Stimulated activated CD4-positive, alpha-beta T cell treated with anti-CD3 and anti-CD28 coated beads, Interleukin-2, amount 100 ng/mL, for 4 hours (primary cell): ENCODE results near the gene PLXNA1.

ENCODE experiments used
- DNase-seq: peaks from one replicate; pipeline ENCODE4 v3.0.0-alpha.2; 2020; ENCODE audit warnings: low read depth

PLXNA1 gene

GRCh38 chr3:126982471-126983175 is at the start of gene PLXNA1:
Gene PLXNA1, plus strand, starts transcription at chr3:126983115. Its CDS starts 5,479 bp downstream, at chr3:126988594.
- DNase-seq = peak; percentile 81

GRCh38 chr3:126934031-126934531 is 48.8 kb upstream of the PLXNA1 start:
- no peak for DNase-seq

GRCh38 chr3:126934991-126935390 is 47.9 kb upstream of the PLXNA1 start:
- DNase-seq = no peak

DNA sequence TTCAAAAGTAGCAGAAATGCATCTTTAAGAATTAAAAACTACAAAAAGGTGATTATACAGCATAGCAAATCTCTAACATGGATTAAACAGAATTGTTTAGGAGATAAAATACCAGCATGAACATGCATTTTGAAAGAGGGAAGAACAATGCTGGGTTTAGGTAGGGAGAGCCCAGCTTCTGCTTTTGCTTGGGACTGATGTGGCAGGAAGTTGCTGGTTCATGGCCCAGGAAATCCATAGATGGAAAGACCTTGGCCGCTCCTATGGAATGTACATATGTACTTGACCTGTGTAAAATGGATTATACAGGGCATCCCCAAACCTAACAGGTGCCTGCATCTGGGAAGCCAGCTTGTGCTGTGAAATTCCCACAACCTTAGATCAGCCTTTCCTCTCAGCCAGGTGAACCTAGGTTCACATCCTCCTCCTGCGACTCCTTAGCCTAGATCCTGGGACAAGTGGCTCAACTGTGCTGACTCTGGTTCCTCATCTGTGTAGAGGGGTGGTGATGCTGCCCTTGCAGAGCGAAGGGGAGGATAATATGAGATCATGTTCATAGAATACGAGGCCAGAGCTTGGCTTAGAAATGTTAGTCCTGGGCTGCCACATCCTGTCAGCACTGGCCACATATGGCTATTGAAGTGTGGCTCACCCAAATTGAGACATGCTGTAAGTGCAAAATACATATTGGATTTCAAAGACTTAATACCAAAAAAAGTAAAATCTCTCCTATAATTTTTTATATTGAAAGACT is 47.0 kb upstream of the PLXNA1 start:
- DNase-seq = no peak

GRCh38 chr3:126936853-126937425 is 46.0 kb upstream of the PLXNA1 start:
- no peak for DNase-seq

DNA sequence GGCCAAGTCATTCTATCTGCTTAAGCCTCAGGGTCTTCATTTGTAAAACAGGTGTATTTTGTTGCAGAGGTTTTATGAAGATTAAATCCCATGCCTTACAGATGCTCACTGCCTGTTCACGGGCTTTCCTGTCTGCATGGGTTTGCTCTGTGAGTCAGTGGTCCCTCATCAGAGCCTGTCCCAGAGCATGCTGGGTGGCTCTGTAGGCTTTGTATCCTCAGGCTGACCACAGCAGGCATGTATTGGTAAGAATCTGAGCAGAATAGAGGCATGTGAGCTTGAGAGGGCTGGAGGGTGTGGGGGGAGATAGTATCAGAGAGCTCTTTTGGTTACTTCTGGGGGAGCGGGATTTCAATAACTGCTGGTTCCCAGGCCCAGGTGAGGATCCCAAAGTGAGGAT is 45.4 kb upstream of the PLXNA1 start:
- no peak for DNase-seq

GRCh38 chr3:126937973-126938372 is 44.9 kb upstream of the PLXNA1 start:
- DNase-seq = no peak

- no peak for DNase-seq
These were observed 44.2 kb upstream of the PLXNA1 start for GRCh38 chr3:126938520-126939337.

DNA sequence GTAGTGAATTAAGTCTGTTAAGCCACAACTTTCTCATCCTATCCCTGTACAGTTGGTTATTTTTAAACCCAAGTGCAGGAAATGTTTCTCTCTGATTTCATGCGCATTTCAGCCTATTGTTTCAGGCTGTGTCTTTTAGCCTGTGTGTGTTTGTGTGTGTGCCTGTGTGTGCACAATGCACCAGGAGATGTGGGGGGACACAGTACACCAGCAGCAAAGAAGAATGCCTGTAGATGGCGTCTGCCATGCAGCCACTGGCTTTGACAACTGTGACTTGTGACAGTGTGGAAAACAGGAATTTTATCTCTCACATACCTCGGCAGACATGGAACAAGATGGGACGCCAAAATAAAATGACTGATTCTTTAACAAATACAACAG is 43.6 kb upstream of the PLXNA1 start:
- no peak for DNase-seq

- no peak for DNase-seq
These were observed 43.2 kb upstream of the PLXNA1 start for GRCh38 chr3:126939733-126940132.

GRCh38 chr3:126941721-126942270 is 41.1 kb upstream of the PLXNA1 start:
- no peak for DNase-seq

- no peak for DNase-seq
These were observed 38.6 kb upstream of the PLXNA1 start for GRCh38 chr3:126944089-126944965.

- DNase-seq = no peak
These were observed 37.7 kb upstream of the PLXNA1 start for GRCh38 chr3:126945171-126945721.

- no peak for DNase-seq
These were observed 37.0 kb upstream of the PLXNA1 start for GRCh38 chr3:126945891-126946290.

GRCh38 chr3:126946405-126946804 is 36.5 kb upstream of the PLXNA1 start:
- no peak for DNase-seq

DNA sequence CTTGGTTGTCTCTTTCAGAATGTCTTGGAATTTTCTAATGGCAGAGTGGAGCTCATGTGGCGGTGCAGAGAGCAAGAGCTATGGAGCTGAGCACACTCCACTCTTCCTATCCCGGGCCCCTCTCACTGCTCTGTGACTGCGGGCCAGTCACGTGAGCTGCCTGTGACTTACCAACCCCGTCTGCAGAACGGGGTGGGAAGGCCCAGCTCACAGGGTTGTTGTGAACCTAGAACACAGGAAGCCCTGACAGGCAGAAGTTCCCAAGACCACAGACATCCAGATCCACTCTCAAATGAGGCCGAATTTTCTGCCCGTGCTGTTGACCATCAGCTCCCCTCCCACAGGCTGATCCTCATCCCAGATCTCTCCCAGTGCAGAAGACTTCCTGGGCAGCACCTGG is 35.5 kb upstream of the PLXNA1 start:
- no peak for DNase-seq

DNA sequence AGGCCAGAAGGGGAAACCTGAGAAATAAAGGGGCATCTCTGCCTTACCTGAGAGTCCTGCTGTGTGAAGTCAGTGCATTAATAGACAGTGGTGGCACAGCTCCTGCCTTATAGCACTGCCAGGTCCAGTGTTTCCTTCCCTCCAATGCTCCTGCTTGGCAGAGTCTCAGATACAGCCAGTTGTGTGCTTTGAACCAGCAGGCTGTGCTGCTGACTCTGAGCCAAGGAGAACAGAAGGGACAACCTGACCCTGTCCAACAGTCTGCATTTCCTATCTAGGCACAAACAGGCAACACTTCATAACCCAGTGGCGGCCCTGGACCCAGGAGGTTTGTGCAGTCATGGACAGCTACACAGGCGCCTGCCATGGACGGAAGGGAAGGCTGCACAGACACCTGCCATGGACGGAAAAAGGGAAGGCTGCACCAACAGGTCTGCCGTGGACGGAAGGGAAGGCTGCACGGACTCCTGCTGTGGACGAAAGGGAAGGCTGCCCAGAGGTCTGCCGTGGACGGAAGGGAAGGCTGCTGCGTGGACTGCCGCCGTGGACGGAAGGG is 33.9 kb upstream of the PLXNA1 start:
- no peak for DNase-seq

DNA sequence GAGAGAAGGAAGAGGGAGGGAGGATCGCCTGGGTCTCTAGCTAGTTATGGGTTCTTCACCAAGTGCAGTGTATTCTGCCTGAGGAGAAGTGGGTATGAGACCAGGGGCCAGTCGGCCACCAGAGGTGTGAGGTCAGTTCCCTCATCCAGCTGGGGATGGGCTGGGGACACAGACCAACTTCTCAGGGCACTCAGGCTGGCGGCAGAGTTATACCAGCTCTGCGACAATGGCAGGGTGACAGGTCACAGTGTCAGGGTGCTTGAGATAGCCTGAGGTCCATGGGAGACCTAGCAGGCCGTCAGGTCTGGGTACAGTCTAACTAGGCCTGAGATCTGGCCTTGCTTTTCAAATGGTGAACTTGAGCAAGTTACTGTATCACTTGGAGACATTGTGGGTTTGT is 31.4 kb upstream of the PLXNA1 start:
- DNase-seq = no peak

GRCh38 chr3:126952261-126952982 is 30.5 kb upstream of the PLXNA1 start:
- no peak for DNase-seq
